GM23338 (cell line): ENCODE data around the gene DDX3Y. TPM values are rescaled to one million over a fixed set of nuclear protein-coding genes. Genes with fewer than 3 reads are reported as not detected.

ENCODE experiments used
- ATAC-seq: fragments of 200-7000 bp; cut with Tn5 transposase; 3 replicates; pipeline ENCODE4 v1.9.1; 2020
- DNase-seq: peaks from one replicate; pipeline ENCODE4 v3.0.0-alpha.2; 2015; ENCODE audit warnings: low spot score
- H2AFZ ChIP-seq: fragments of 200-600 bp; sonication (generic); 2 replicates; pipeline ENCODE4 v1.8.0; 2016; ENCODE audit warnings: antibody characterized with exemption, mild to moderate bottlenecking, moderate library complexity
- H3F3A ChIP-seq: fragments of 200-600 bp; sonication (generic); replicated peaks from 2 replicates; pipeline ENCODE4 v1.8.0; 2017; ENCODE audit warnings: antibody characterized with exemption, mixed run types, low read depth
- H3K27ac ChIP-seq: fragments of 200-600 bp; sonication (generic); 2 replicates; pipeline ENCODE4 v1.6.1; 2016; ENCODE audit warnings: low read depth
- H3K27me3 ChIP-seq: fragments of 200-600 bp; sonication (generic); 2 replicates; pipeline ENCODE4 v1.8.0; 2016; ENCODE audit warnings: mild to moderate bottlenecking, mixed run types, moderate library complexity; ENCODE audit not compliant: insufficient read depth
- H3K36me3 ChIP-seq: fragments of 200-600 bp; sonication (generic); 2 replicates; pipeline ENCODE4 v1.8.0; 2016; ENCODE audit warnings: mild to moderate bottlenecking; ENCODE audit not compliant: insufficient read depth
- H3K4me1 ChIP-seq: fragments of 200-600 bp; sonication (generic); 2 replicates; pipeline ENCODE4 v1.8.0; 2016; ENCODE audit warnings: mild to moderate bottlenecking, moderate library complexity; ENCODE audit not compliant: insufficient read depth
- H3K4me2 ChIP-seq: fragments of 200-600 bp; sonication (generic); 2 replicates; pipeline ENCODE4 v1.7.1; 2017; ENCODE audit warnings: mixed run types
- H3K4me3 ChIP-seq: fragments of 200-600 bp; sonication (generic); 2 replicates; pipeline ENCODE4 v1.6.1; 2016; ENCODE audit warnings: mixed run types
- H3K79me2 ChIP-seq: fragments of 200-600 bp; sonication (generic); replicated peaks from 2 replicates; pipeline ENCODE4 v1.8.0; 2017; ENCODE audit warnings: mild to moderate bottlenecking; ENCODE audit not compliant: insufficient read depth
- H3K9me2 ChIP-seq: fragments of 200-600 bp; sonication (generic); 2 replicates; pipeline ENCODE4 v1.8.0; 2017; ENCODE audit not compliant: insufficient read depth
- H4K20me1 ChIP-seq: fragments of 200-600 bp; sonication (generic); replicated peaks from 2 replicates; pipeline ENCODE4 v1.8.0; 2017; ENCODE audit warnings: mild to moderate bottlenecking; ENCODE audit not compliant: insufficient read depth
- H3K27ac Mint-ChIP-seq: 2 replicates; pipeline ENCODE4 v1.8.0; 2020; ENCODE audit warnings: inconsistent platforms, mild to moderate bottlenecking, moderate library complexity, mixed read lengths
- H3K27me3 Mint-ChIP-seq: 3 replicates; pipeline ENCODE4 v1.8.0; 2022; ENCODE audit warnings: low read depth, mild to moderate bottlenecking, moderate library complexity, mixed read lengths, inconsistent platforms; ENCODE audit not compliant: insufficient read depth, poor library complexity
- H3K36me3 Mint-ChIP-seq: 3 replicates; pipeline ENCODE4 v1.8.0; 2021; ENCODE audit warnings: low read depth, mild to moderate bottlenecking, inconsistent platforms, moderate library complexity, mixed read lengths
- H3K4me1 Mint-ChIP-seq: 3 replicates; pipeline ENCODE4 v1.8.0; 2020; ENCODE audit warnings: mild to moderate bottlenecking, inconsistent platforms, mixed read lengths
- H3K4me3 Mint-ChIP-seq: 3 replicates; pipeline ENCODE4 v1.8.0; 2021; ENCODE audit warnings: moderate library complexity, mild to moderate bottlenecking, inconsistent platforms, mixed read lengths
- H3K9me3 Mint-ChIP-seq: 3 replicates; pipeline ENCODE4 v1.8.0; 2020; ENCODE audit warnings: moderate library complexity, mild to moderate bottlenecking, inconsistent platforms, mixed read lengths
- CREB1 ChIP-seq: fragments of 250-450 bp; sonication (Bioruptor Pico); IDR thresholded peaks from 2 replicates; pipeline ENCODE4 v1.5.0; 2020; ENCODE audit warnings: low read depth, mild to moderate bottlenecking, moderate library complexity
- CTCF ChIP-seq, 2 experiments: fragments of 200-600 bp in 1 of 2; sonication (generic) in 1 of 2; conservative IDR thresholded peaks; 2 replicates each; pipeline versions ENCODE4 v1.5.1 to v1.6.1; 2016 to 2017; ENCODE audit warnings: antibody characterized with exemption in 2 of 2, low read depth in 2 of 2, mild to moderate bottlenecking in 2 of 2, moderate library complexity in 1 of 2
- EZH2phosphoT487 ChIP-seq: fragments of 200-600 bp; sonication (generic); IDR thresholded peaks from one replicate; pipeline ENCODE4 v1.8.1; 2018; ENCODE audit warnings: antibody characterized with exemption; ENCODE audit not compliant: unreplicated experiment
- JUNB ChIP-seq: IDR thresholded peaks from one replicate; pipeline ENCODE4 v1.6.1; 2016; ENCODE audit warnings: antibody characterized with exemption; ENCODE audit not compliant: unreplicated experiment
- NANOG ChIP-seq: IDR thresholded peaks from 2 replicates; pipeline ENCODE4 v1.6.1; 2016; ENCODE audit warnings: antibody characterized with exemption, borderline replicate concordance
- POLR2AphosphoS5 ChIP-seq: IDR thresholded peaks from 2 replicates; pipeline ENCODE4 v1.6.1; 2016; ENCODE audit warnings: antibody characterized with exemption, low read depth
- STAT1 ChIP-seq: IDR thresholded peaks from one replicate; pipeline ENCODE4 v1.6.1; 2016; ENCODE audit warnings: antibody characterized with exemption; ENCODE audit not compliant: unreplicated experiment
- ZNF114 ChIP-seq: fragments of 250-450 bp; sonication (Bioruptor Pico); IDR thresholded peaks from 2 replicates; pipeline ENCODE4 v1.5.0; 2020; ENCODE audit warnings: mild to moderate bottlenecking, moderate library complexity
- ZNF331 ChIP-seq: fragments of 250-450 bp; sonication (Bioruptor Pico); IDR thresholded peaks from 2 replicates; pipeline ENCODE4 v1.5.0; 2020; ENCODE audit warnings: low read depth, mild to moderate bottlenecking, moderate library complexity
- ZNF462 ChIP-seq: fragments of 250-450 bp; sonication (Bioruptor Pico); IDR thresholded peaks from 2 replicates; pipeline ENCODE4 v1.5.0; 2020; ENCODE audit warnings: mild to moderate bottlenecking, moderate library complexity
- long read RNA-seq: library from polyadenylated mRNA; unstranded; transcript quantifications from one replicate; pipeline ENCODE4 v2.0.0, GENCODE V29; 2020; ENCODE audit not compliant: unreplicated experiment
- polyA plus RNA-seq: library from polyadenylated mRNA; unstranded; fragments of >200 nt; fragmentation: Nextera tagmentation; extraction: Ambion mirVana; gene quantifications from 2 replicates; pipeline ENCODE4 v1.2.1, GENCODE V29; 2016
- total RNA-seq: library from RNA; depleted of rRNA; stranded (reverse); fragments of >200 nt; shearing (Covaris generic); gene quantifications from 2 replicates; pipeline ENCODE4 v1.2.3, GENCODE V29; 2014; rRNA removed

The DDX3Y gene
- total RNA-seq (112 and 138 TPM in 2 replicates), polyA plus RNA-seq (37.6 and 53.0 TPM in 2 replicates)
- long read RNA-seq, full-length matches to known transcripts = 13 of 30 reads
- long read RNA-seq, partial matches to known transcripts = 9 of 30 reads
- long read RNA-seq, other reads (novel, unspliced or antisense) = 8 of 30 reads

- Mint-ChIP-seq H3K36me3 (peaks cover 20% of the 10 kb centered on the region), H3K27me3 (peaks cover 10% of the 10 kb centered on the region), H3K4me1 (peaks cover 7% of the 10 kb centered on the region), H3K27ac (peak within 1 kb of the TSS; percentile 100), H3K4me3 (peak within 1 kb of the TSS; percentile 99), H3K9me3 (peaks cover 4% of the 10 kb centered on the region; the same call in 2 of the 3 replicates)
- TF ChIP-seq JUNB (no peak), ZNF114 (no peak), EZH2phosphoT487 (no peak), ZNF462 (CRISPR knock-in tag) (no peak), POLR2AphosphoS5 (no peak), NANOG (no peak), STAT1 (no peak), ZNF331 (CRISPR knock-in tag) (no peak), CTCF (conservative IDR thresholded peaks at IDR 0.05; ENCODE audit: low read depth in 2 of 2) (no peak), CREB1 (CRISPR knock-in tag) (no peak)
- DNase-seq = peak; percentile 94
- H3K9me2 ChIP-seq = no peaks in the 10 kb centered on the region
- peak within 1 kb of the TSS; percentile 95 for H3K27ac ChIP-seq
- ATAC-seq = peak; percentile 95
- peaks cover 19% of the 10 kb centered on the region for H4K20me1 ChIP-seq
- peak within 1 kb of the TSS; percentile 94 for H3K4me3 ChIP-seq
- H3K4me2 ChIP-seq = peak within 1 kb of the TSS; percentile 91
- H3K79me2 ChIP-seq = peaks cover 52% of the 10 kb centered on the region
- H3K36me3 ChIP-seq = peaks cover 8% of the 10 kb centered on the region; the same call in 1 of the 2 replicates
- peak within 1 kb of the TSS; percentile 86; the same call in 1 of the 2 replicates for H2AFZ ChIP-seq
- H3K27me3 ChIP-seq = no peaks in the 10 kb centered on the region
- peaks cover 15% of the 10 kb centered on the region for H3K4me1 ChIP-seq
- H3F3A ChIP-seq = 0 out of 2 replicates have a peak, but pooled peaks cover 2% of the 10 kb centered on the region
Observed at GRCh38 chrY:12904618-12905516, at the start of gene DDX3Y. DDX3Y (plus strand) TSS chrY:12904868; CDS start chrY:12904937, 69 bp downstream.
